HG03135 (cell line): ENCODE measurements around the gene LAMA5.

ENCODE experiments used
- ATAC-seq: cut with Tn5 transposase; IDR thresholded peaks from one replicate; pipeline ENCODE4 v1.9.1; 2021; ENCODE audit warnings: mild to moderate bottlenecking, moderate library complexity; ENCODE audit not compliant: unreplicated experiment

The LAMA5 gene

DNA sequence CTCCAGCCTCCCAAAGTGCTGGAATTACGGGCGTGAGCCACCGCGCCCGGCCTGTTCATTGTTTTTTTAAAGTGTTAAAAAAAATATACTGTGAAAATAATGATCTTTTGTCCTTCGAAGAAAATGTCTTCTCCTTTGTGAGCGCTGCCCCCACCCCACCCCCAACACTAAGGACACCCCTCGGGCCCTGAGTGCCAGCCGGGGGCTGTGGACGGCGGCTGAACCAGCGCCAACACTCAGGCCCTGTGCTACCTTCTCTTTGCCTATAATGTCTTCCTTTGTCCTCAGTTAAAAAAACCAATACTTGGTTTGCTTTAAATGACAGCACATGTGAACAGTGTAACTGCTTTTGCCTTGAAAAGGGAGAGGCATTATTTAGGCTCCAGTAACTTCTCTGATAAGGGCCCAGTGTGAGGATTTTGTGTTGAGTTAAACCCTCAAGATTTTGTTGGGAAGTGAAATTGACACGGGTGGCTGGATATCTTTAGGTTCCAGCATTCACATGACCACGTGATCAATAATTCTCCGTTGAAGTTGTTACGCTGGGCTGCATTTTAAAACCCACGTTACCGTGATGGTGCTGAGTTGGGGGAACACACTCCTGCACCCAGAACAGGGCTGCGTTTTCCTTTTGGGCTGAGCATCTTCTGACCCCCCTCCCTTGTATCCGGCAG is 73.9 kb downstream of the LAMA5 start:
- no peak for ATAC-seq

- ATAC-seq = no peak
Observed at GRCh38 chr20:62292108-62292507, 75.0 kb downstream of the LAMA5 start.

DNA sequence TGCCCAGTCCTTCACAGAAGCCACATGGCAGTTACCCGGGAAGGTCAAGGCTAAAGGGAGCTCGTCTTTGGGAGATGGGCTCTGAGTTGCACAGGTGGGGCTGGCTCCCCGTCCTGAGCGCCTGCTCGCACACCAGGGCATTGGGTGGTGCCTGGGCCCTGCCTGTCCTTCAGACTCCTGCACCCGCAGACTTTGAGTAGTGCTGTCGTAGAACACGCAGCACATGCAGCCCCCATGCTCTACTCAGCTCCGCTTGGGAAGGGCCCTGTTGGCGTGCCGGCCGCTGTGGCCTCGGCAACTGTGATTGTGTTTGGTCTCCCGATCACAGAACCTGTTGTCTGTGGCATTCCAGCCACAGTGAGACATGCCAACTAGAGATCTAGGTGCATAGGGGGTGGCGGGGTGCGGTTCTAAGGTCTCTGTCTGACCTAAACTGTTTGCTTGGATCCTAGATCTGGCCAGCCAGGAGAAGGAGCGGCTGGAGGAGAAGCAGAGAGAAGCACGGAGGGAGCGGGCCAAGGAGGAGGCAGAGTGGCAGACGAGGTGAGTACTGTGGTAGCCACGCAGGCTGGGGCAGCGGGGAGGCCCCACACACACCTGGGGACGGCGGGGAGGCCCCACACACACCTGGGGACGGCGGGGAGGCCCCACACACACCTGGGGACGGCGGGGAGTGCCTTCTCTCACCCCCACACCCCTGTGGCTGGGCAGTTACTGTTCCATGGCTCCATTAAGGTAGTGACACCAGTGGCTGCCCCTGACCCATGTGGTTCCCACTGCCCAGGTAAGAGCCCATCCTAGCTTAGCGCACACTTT is 75.7 kb downstream of the LAMA5 start:
- ATAC-seq = no peak

DNA sequence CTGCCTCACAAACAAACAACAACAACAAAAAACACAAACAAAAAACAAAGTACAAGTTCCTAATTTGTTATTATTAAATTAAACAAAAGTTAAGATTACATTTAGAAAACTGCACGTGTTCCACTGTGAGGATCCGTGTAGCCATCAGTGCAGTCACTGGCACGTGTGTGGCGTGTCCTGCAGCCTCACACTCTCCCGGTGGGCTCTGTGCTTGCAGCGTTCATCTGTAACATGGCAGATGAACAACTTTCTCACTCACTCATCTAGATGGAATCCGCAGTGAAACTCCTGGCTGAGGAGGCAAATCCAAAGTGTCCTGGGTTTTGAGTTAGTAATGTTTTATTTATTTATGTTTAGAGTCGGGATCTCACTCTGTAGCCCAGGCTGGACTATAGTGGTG is 77.2 kb downstream of the LAMA5 start:
- no peak for ATAC-seq

DNA sequence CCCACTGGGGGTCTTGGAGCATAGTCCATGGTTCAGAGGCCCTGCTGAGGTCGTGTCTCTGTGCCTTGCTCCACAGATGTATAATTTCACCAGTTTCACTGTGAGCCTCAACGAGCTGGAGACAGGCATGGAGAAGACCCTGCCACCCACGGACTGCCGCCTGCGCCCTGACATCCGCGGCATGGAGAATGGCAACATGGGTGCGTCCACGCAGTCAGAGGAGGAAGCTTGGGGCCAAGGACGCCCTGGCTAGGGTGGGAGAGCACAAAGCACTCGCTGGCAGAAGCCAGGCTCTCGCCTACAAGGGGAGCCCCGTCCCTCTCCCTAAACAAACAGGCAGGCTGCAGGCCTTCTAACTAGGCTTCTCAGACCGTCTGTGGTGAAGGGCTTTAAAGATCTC is 78.0 kb downstream of the LAMA5 start:
- no peak for ATAC-seq

DNA sequence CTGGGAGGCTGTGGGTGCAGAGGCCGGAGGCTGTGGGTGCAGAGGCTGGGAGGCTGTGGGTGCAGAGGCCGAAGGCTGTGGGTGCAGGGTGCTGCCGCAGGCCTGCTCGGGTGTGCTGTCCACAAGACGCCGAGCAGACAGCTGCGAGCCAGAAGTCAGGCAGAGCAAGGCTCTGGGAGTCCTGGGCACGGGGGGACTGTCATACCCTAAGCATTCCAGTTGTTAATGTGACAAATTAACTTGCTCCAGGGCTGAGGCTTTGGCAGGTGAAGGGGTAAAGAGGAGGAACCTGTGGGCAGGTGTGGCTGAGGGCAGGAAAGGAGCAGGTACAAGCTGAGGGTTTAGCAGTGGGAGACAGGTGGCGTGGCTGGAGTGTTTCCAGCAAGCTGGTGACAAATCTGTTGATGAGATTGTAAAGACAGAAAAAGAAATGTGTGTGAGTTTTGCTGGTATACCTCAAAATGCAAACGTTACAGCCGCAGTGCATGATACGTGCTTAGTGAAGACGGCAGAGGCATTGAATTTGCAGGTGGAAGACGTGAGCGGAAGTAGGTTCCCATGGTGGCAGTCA is 78.5 kb downstream of the LAMA5 start:
- ATAC-seq = no peak

DNA sequence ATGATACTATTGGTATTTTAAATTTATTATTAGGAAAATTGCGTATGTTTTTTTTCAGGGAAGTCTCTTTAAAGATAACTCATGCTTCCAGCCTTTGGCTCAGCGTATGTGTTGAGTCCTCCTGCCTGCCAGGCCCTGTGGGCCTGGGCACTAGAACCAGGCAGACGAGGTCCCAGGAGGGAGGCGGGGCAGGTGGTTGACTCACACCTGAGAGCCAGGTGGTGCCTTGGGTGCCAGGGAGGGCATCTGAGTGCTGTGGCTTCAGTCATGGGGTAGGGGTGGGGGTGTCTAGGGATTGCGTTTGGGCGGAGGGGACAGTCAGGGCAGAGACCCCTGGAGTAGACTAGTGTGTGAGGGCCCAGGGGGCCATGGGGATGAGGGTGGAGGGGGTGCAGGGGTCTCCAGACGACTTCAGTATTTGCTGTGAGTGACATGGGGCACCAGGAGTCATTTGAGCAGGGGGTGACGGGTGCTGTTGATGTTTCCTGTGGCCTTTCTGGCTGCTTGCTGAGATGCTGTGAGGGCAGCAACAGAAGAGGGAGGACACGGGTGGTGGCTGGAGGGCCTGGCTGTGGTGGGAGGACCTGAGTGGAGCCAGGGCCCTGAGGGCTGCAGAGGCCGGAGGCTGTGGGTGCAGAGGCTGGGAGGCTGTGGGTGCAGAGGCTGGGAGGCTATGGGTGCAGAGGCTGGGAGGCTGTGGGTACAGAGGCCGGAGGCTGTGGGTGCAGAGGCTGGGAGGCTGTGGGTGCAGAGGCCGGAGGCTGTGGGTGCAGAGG is 79.2 kb downstream of the LAMA5 start:
- no peak for ATAC-seq

- no peak for ATAC-seq
Observed at GRCh38 chr20:62287129-62287528, 80.0 kb downstream of the LAMA5 start.

- ATAC-seq = no peak
Observed at GRCh38 chr20:62286493-62287064, 80.5 kb downstream of the LAMA5 start.

DNA sequence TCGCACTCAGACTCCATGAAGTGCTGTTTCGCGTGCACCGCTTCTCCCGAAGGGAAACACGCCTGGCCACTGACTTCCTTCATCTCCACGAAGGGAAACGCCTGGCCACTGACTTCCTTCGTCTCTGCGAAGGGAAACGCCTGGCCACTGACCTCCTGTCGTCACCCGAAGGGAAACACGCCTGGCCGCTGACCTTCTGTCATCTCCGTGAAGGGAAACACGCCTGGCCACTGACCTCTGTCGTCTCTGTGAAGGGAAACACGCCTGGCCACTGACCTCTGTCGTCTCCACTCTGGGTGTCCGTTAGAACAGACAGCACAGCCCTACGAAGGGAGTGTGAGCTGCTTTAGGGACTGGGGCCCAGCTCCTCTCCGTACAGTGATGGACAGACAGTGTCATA is 81.4 kb downstream of the LAMA5 start:
- ATAC-seq = no peak

- ATAC-seq = no peak
Observed at GRCh38 chr20:62285151-62285550, 82.0 kb downstream of the LAMA5 start.

- ATAC-seq = no peak
Observed at GRCh38 chr20:62284448-62284847, 82.7 kb downstream of the LAMA5 start.

- no peak for ATAC-seq
Observed at GRCh38 chr20:62282877-62283503, 84.1 kb downstream of the LAMA5 start.

DNA sequence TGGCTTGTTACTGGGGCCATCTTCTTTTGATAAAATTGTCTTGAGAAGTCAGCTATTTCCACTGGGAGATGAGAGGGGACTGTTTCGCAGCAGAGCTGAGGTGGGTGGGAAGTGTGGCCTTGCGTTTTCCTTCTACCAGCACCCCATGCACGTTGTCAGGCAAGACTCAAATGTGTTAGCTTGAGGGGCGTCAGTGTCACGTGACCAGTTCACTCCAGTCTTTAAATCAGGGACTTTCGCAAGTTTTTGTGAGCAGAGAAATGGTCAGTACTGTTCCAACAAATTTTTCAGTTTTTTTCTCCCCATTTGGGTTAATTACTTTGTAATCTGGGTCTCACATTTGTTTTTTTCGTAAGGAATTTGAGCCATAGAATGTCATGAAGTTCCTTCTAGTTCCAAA is 85.0 kb downstream of the LAMA5 start:
- ATAC-seq = no peak

GRCh38 chr20:62281161-62281933 is 85.8 kb downstream of the LAMA5 start:
- no peak for ATAC-seq

GRCh38 chr20:62280303-62280702 is 86.8 kb downstream of the LAMA5 start:
- ATAC-seq = no peak

DNA sequence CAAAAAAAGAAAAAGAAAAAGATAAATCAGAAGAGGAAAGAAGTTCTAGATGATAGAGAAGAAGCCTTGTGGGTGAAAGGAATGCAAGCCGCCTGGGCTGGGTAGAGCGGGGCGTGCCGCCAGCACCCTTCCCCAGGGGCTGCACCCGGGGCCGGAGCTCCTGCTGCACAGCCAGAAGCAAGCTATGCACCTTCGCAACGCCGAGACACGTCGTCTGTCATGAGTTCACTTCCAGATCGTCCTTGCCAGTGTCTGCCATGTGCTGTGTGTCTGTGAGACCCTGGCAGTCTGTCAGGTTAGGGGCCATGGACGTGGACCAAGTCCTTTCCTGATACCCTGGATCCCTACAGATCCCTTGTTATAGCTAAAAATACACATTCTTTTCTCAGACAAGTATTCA is 89.9 kb downstream of the LAMA5 start:
- ATAC-seq = no peak

DNA sequence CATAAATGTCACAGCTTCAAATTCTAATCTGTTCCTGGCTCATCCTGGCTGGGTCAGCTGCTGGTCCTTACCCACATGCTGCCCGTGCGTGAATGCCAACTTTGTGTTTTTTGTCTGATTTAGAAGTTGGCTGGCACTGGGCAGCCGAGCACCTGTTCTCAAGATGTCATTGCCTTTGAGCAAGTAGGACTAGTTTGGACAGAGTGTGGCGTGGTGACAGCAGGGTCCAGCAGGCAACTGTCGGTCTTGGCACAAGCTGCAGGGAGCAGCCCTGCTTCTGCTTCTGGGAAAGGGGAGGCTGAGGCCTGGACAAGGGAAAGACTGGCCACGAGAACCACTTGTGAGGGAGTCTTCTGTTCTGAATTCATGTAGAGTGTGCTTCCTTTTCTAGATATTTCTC is 90.7 kb downstream of the LAMA5 start:
- no peak for ATAC-seq

DNA sequence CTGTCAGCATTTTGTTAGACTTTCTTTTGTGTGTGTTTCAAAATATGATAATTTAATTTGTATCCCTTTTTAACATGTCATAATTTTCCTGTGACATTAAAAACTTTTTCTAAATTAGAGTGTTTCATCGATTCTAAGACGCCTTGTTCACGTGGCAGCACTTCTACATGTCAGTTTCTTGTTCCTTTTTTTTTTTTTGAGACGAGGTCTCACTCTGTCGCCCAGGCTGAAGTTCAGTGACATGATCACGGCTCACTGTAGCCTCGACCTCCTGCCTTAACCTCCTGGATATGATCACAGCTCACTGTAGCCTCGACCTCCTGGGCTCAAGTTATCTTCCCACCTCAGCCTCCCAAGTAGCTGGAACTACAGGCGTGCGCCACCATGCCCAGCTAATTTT is 91.9 kb downstream of the LAMA5 start:
- no peak for ATAC-seq
